Neural progenitor cell (in vitro differentiated cells): ENCODE measurements around the gene NOS3.

Experiments
- CTCF ChIP-seq: fragments of 200-600 bp; sonication (generic); IDR thresholded peaks from 2 replicates; pipeline ENCODE4 v1.5.1; 2017; ENCODE audit warnings: antibody characterized with exemption, mild to moderate bottlenecking
- EZH2 ChIP-seq: fragments of 200-600 bp; sonication (generic); IDR thresholded peaks from 2 replicates; pipeline ENCODE4 v1.6.1; 2017; ENCODE audit warnings: antibody characterized with exemption, mild to moderate bottlenecking, moderate library complexity
- EZH2phosphoT487 ChIP-seq: fragments of 200-600 bp; sonication (generic); IDR thresholded peaks from 2 replicates; pipeline ENCODE4 v1.6.1; 2017; ENCODE audit warnings: antibody characterized with exemption

GRCh38 chr7:150988230-150989226, 2.3 kb upstream of the NOS3 start:
- TF ChIP-seq CTCF (peak; percentile 92), EZH2 (no peak), EZH2phosphoT487 (no peak)
